Neural progenitor cell (in vitro differentiated cells): Measurements from ENCODE around the gene CHRNA4. TPM values are rescaled to one million over a fixed set of nuclear protein-coding genes. Genes with fewer than 3 reads are reported as not detected.

Experiments used
- DNase-seq: peaks from one replicate; pipeline ENCODE4 v3.0.0-alpha.2; 2016; ENCODE audit warnings: low spot score
- H2AFZ ChIP-seq: fragments of 200-600 bp; sonication (generic); replicated peaks from 2 replicates; pipeline ENCODE4 v1.6.1; 2016; ENCODE audit warnings: antibody characterized with exemption
- H3F3A ChIP-seq: fragments of 200-600 bp; sonication (generic); 2 replicates; pipeline ENCODE4 v1.6.1; 2016; ENCODE audit warnings: antibody characterized with exemption, low read depth
- H3K27ac ChIP-seq: fragments of 200-600 bp; sonication (generic); 2 replicates; pipeline ENCODE4 v1.5.1; 2016; ENCODE audit warnings: mild to moderate bottlenecking
- H3K27me3 ChIP-seq: fragments of 200-600 bp; sonication (generic); 2 replicates; pipeline ENCODE4 v1.6.1; 2016; ENCODE audit warnings: mild to moderate bottlenecking, moderate library complexity
- H3K36me3 ChIP-seq: fragments of 200-600 bp; sonication (generic); 2 replicates; pipeline ENCODE4 v1.5.1; 2016
- H3K4me1 ChIP-seq: fragments of 200-600 bp; sonication (generic); 2 replicates; pipeline ENCODE4 v1.6.1; 2016; ENCODE audit warnings: mixed run types
- H3K4me2 ChIP-seq: fragments of 200-600 bp; sonication (generic); 2 replicates; pipeline ENCODE4 v1.6.1; 2016
- H3K4me3 ChIP-seq: fragments of 200-600 bp; sonication (generic); 2 replicates; pipeline ENCODE4 v1.5.1; 2016
- H3K79me2 ChIP-seq: fragments of 200-600 bp; sonication (generic); 2 replicates; pipeline ENCODE4 v1.6.1; 2016; ENCODE audit warnings: low read depth
- H3K9ac ChIP-seq: fragments of 200-600 bp; sonication (generic); 2 replicates; pipeline ENCODE4 v1.6.1; 2016
- H3K9me3 ChIP-seq: fragments of 200-600 bp; sonication (generic); 2 replicates; pipeline ENCODE4 v1.5.1; 2016; ENCODE audit warnings: low read depth
- H4K20me1 ChIP-seq: fragments of 200-600 bp; sonication (generic); 2 replicates; pipeline ENCODE4 v1.6.1; 2016; ENCODE audit warnings: low read depth
- H3K27ac Mint-ChIP-seq: 3 replicates; pipeline ENCODE4 v1.8.0; 2021; ENCODE audit warnings: mixed read lengths
- H3K27me3 Mint-ChIP-seq: 2 replicates; pipeline ENCODE4 v1.8.0; 2022; ENCODE audit warnings: low read depth, mild to moderate bottlenecking, inconsistent platforms, moderate library complexity, mixed read lengths; ENCODE audit not compliant: insufficient read depth
- H3K36me3 Mint-ChIP-seq: 3 replicates; pipeline ENCODE4 v1.8.0; 2021; ENCODE audit warnings: mixed read lengths
- H3K4me1 Mint-ChIP-seq: 3 replicates; pipeline ENCODE4 v1.8.0; 2021; ENCODE audit warnings: mixed read lengths
- H3K4me3 Mint-ChIP-seq: 3 replicates; pipeline ENCODE4 v1.8.0; 2021; ENCODE audit warnings: mild to moderate bottlenecking, moderate library complexity, mixed read lengths
- H3K9me3 Mint-ChIP-seq: 3 replicates; pipeline ENCODE4 v1.8.0; 2020; ENCODE audit warnings: mixed read lengths
- EZH2 ChIP-seq: fragments of 200-600 bp; sonication (generic); IDR thresholded peaks from 2 replicates; pipeline ENCODE4 v1.6.1; 2017; ENCODE audit warnings: antibody characterized with exemption, mild to moderate bottlenecking, moderate library complexity
- EZH2phosphoT487 ChIP-seq: fragments of 200-600 bp; sonication (generic); IDR thresholded peaks from 2 replicates; pipeline ENCODE4 v1.6.1; 2017; ENCODE audit warnings: antibody characterized with exemption
- total RNA-seq: library from RNA; depleted of rRNA; stranded (reverse); fragments of >200 nt; gene quantifications from 2 replicates; pipeline ENCODE4 v1.2.3, GENCODE V29; 2015; ENCODE audit warnings: low replicate concordance
- TF ChIP-seq, protein P1 (sequence below): fragments of 200-600 bp; sonication (generic); IDR thresholded peaks from 2 replicates; pipeline ENCODE4 v1.5.1; 2017; ENCODE audit warnings: antibody characterized with exemption, mild to moderate bottlenecking

CHRNA4 gene
- total RNA-seq, 1 donor from 2014 or later: not detected

DNA sequence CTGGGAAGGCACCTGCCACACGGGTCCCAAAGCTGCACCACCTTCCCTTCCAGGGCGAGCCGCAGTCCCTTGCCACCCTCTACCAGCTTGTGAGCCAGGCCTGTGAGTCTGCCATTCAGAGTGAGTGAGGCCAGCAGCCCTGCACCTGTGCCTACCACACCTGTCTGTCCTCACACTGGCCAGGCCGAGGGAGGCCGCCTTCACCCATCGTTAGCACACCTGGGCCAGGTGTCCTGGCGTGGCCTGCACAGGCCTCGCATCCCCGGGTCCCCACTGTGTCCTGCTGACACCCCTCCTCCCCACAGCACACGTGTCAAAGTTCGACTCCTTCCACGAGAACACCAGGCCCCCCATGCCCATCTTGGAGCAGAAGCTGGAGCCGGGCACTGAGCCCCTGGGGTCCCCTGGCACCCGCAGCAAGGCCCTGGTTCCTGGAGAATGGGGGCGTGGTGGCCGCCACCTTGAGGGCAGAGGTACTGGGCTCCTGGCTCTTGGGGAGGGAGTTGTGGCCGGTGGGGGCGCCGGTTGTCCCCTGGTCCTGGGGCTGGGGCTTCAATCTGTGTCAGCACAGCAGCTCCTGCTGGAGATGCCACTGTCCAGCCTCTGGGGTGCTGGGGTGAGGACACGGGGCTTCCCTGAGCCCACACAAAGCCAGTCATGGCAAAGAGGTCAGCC is 33.0 kb downstream of the CHRNA4 start:
- no peaks in the 10 kb centered on the region for H3K79me2 ChIP-seq
- Mint-ChIP-seq H3K9me3 (peaks cover 6% of the 10 kb centered on the region), H3K36me3 (peaks cover 5% of the 10 kb centered on the region), H3K27me3 (peaks cover 10% of the 10 kb centered on the region), H3K27ac (no peak overlapping the region), H3K4me3 (no peak overlapping the region), H3K4me1 (peaks cover 13% of the 10 kb centered on the region)
- no peak for TF ChIP-seq EZH2
- no peak for TF ChIP-seq EZH2phosphoT487
- TF ChIP-seq, protein P1, sequence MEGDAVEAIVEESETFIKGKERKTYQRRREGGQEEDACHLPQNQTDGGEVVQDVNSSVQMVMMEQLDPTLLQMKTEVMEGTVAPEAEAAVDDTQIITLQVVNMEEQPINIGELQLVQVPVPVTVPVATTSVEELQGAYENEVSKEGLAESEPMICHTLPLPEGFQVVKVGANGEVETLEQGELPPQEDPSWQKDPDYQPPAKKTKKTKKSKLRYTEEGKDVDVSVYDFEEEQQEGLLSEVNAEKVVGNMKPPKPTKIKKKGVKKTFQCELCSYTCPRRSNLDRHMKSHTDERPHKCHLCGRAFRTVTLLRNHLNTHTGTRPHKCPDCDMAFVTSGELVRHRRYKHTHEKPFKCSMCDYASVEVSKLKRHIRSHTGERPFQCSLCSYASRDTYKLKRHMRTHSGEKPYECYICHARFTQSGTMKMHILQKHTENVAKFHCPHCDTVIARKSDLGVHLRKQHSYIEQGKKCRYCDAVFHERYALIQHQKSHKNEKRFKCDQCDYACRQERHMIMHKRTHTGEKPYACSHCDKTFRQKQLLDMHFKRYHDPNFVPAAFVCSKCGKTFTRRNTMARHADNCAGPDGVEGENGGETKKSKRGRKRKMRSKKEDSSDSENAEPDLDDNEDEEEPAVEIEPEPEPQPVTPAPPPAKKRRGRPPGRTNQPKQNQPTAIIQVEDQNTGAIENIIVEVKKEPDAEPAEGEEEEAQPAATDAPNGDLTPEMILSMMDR: no peak
- no peak overlapping the region for H3K27ac ChIP-seq
- H3K9me3 ChIP-seq: no peaks in the 10 kb centered on the region
- no peak overlapping the region for H3K4me3 ChIP-seq
- no peaks in the 10 kb centered on the region for H3F3A ChIP-seq
- no peak overlapping the region for H2AFZ ChIP-seq
- no peaks in the 10 kb centered on the region for H3K36me3 ChIP-seq
- H3K4me2 ChIP-seq: no peak overlapping the region
- H3K27me3 ChIP-seq: peaks cover 12% of the 10 kb centered on the region
- H4K20me1 ChIP-seq: no peaks in the 10 kb centered on the region
- no peak for DNase-seq
- H3K4me1 ChIP-seq: no peaks in the 10 kb centered on the region
- no peak overlapping the region for H3K9ac ChIP-seq

DNA sequence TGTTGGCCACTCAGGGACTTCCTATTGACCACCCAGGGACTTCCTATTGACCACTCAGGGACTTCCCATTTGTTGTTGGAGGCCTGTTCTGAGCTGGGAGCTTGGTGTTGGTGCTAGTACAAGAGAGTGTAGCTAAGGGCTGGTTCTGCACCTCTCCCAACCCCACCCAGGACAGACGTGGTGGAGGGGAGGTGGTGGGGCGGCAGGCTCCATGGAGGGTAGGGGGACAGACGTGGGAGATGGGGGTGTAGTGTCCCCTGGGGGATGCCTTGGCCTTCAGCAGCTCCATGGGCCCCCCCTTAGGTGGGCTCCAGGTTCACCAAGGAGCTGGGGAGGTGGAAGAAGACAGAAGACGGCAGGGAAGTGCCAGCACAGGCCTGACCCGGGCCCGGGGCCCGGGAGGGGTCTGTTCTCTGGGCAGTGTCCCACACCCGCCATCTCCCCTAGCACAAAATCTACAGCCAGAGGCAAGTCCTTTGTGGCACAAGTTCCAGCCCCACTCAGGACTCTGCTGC is 33.9 kb downstream of the CHRNA4 start:
- H4K20me1 ChIP-seq: no peaks in the 10 kb centered on the region
- no peaks in the 10 kb centered on the region for H3F3A ChIP-seq
- H3K27ac ChIP-seq: no peak overlapping the region
- H3K4me1 Mint-ChIP-seq: peaks cover 18% of the 10 kb centered on the region
- H3K27me3 Mint-ChIP-seq: peaks cover 10% of the 10 kb centered on the region
- H3K36me3 ChIP-seq: no peaks in the 10 kb centered on the region
- H3K4me3 Mint-ChIP-seq: no peak overlapping the region
- peaks cover 5% of the 10 kb centered on the region for H3K36me3 Mint-ChIP-seq
- no peaks in the 10 kb centered on the region for H3K4me1 ChIP-seq
- TF ChIP-seq EZH2phosphoT487 (no peak), EZH2 (no peak)
- TF ChIP-seq, protein P1: no peak
- no peak overlapping the region for H3K27ac Mint-ChIP-seq
- H3K9me3 ChIP-seq: no peaks in the 10 kb centered on the region
- no peaks in the 10 kb centered on the region for H3K79me2 ChIP-seq
- peaks cover 14% of the 10 kb centered on the region for H3K27me3 ChIP-seq
- H2AFZ ChIP-seq: no peak overlapping the region
- peaks cover 6% of the 10 kb centered on the region for H3K9me3 Mint-ChIP-seq
- H3K4me2 ChIP-seq: no peak overlapping the region
- H3K9ac ChIP-seq: no peak overlapping the region
- no peak for DNase-seq
- no peak overlapping the region for H3K4me3 ChIP-seq

DNA sequence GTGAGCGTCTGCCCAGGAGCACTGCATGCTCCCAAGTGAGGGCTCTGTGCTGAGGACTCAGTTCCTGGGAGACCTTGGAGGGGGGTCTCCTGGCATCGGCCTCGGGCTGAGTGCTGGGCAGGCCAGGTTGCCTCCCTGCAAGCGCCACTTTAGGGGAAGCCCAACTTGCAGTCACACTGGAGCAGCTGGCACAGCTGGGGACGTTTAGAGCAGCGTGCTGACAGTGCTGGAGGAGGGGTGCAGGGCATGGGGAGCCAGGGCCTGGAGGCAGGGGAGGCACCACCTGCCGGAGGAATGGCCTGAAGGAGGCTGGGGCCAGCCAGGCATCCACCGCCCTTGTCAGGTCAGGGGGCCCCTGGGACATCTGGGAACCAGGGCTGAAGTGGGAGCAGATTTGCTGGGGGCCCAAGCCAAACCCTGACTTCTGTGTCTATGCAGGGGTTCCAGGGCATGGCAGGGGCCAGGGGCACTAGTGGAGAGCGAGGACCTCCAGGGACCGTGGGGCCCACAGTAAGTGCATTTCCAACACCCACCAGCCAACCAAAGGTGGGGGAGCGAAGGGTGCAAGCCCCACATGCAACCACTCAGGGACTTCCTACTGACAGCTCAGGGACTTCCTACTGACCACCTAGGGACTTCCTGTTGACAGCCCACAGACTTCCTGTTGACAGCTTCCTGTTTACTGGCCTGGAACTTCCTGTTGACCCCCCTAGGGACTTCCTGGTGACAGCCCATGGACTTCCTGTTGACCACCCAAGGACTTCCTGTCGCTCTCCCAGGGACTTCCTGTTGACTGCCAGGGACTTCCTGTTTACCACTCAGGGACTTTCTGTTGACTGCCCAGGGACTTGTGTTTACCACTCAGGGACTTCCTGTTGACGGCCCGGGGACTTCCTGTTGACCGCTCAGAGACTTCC is 34.6 kb downstream of the CHRNA4 start:
- Mint-ChIP-seq H3K4me1 (peaks cover 18% of the 10 kb centered on the region), H3K4me3 (no peak overlapping the region), H3K27me3 (peaks cover 5% of the 10 kb centered on the region), H3K27ac (no peak overlapping the region), H3K36me3 (peaks cover under 1% of the 10 kb centered on the region), H3K9me3 (peaks cover 1% of the 10 kb centered on the region)
- Histone ChIP-seq H3F3A (no peaks in the 10 kb centered on the region), H3K4me3 (no peak overlapping the region), H3K4me1 (no peaks in the 10 kb centered on the region), H3K9me3 (no peaks in the 10 kb centered on the region), H4K20me1 (no peaks in the 10 kb centered on the region), H3K36me3 (no peaks in the 10 kb centered on the region), H3K9ac (no peak overlapping the region), H3K4me2 (no peak overlapping the region), H3K27ac (no peak overlapping the region), H2AFZ (no peak overlapping the region), H3K79me2 (no peaks in the 10 kb centered on the region), H3K27me3 (peaks cover 14% of the 10 kb centered on the region)
- TF ChIP-seq EZH2: no peak
- TF ChIP-seq EZH2phosphoT487: no peak
- TF ChIP-seq, protein P1: no peak
- no peak for DNase-seq
